Upper lobe of left lung (tissue), 6 donors: ENCODE data around the gene MT3. TPM values are rescaled to one million over a fixed set of nuclear protein-coding genes. Genes with fewer than 3 reads are reported as not detected.
A peak's percentile ranks its signal among the peaks of the same experiment; 100 is the strongest.

Source experiments
- ATAC-seq, 2 donors: fragments of 200-7000 bp; cut with Tn5 transposase; one replicate each; pipeline ENCODE4 v1.9.1; 2022; ENCODE audit warnings: mild to moderate bottlenecking in 2 of 2, moderate library complexity in 2 of 2; ENCODE audit not compliant: low FRiP score in 2 of 2
- DNase-seq, 2 donors: peaks; one replicate each; pipeline ENCODE4 v3.0.0-alpha.2; 2019 to 2020
- H3K27ac ChIP-seq, 4 donors: fragments of 200-600 bp; sonication (generic); one replicate each; pipeline ENCODE4 v1.5.1; 2016 to 2019
- H3K27me3 ChIP-seq, 4 donors: fragments of 200-600 bp; sonication (generic); one replicate each; pipeline ENCODE4 v1.5.1; 2017 to 2019
- H3K36me3 ChIP-seq, 4 donors: fragments of 200-600 bp; sonication (generic); one replicate each; pipeline ENCODE4 v1.5.1; 2016 to 2019
- H3K4me1 ChIP-seq, 4 donors: fragments of 200-600 bp; sonication (generic); one replicate each; pipeline ENCODE4 v1.5.1; 2018 to 2019
- H3K4me3 ChIP-seq, 4 donors: fragments of 200-600 bp; sonication (generic); one replicate each; pipeline ENCODE4 v1.5.1; 2017 to 2019; ENCODE audit warnings: mild to moderate bottlenecking in 2 of 4, moderate library complexity in 1 of 4
- H3K9me3 ChIP-seq, 4 donors: fragments of 200-600 bp; sonication (generic); one replicate each; pipeline ENCODE4 v1.5.1; 2018 to 2019
- EP300 ChIP-seq, 4 donors: sonication (generic); formaldehyde crosslinking; IDR thresholded peaks; one replicate each; pipeline ENCODE4 v1.5.1; 2017; ENCODE audit warnings: antibody characterized with exemption in 4 of 4, control low read depth in 2 of 4
- POLR2A ChIP-seq, 4 donors: fragments of 450-650 bp; IDR thresholded peaks; one replicate each; pipeline ENCODE4 v1.5.1; 2016 to 2017; ENCODE audit warnings: antibody characterized with exemption in 4 of 4, mild to moderate bottlenecking in 2 of 4
- POLR2AphosphoS5 ChIP-seq, 2 donors: sonication (generic); formaldehyde crosslinking; IDR thresholded peaks; one replicate each; pipeline ENCODE4 v1.5.1; 2017; ENCODE audit warnings: antibody characterized with exemption in 2 of 2
- WGBS, 2 donors: methylation state at CpG; one replicate each; pipeline ENCODE4 v1.1.5; 2017 to 2018; 5-methylcytosine and 5-hydroxymethylcytosine counted together
- total RNA-seq, 6 donors: library from RNA; depleted of rRNA in 4 of 6; stranded (reverse); fragments of >200 nt in 4 of 6; gene quantifications; one replicate each; pipeline versions ENCODE4 v1.1.0 to v1.2.1, GENCODE V29; 2016 to 2021
- TF ChIP-seq, protein P1 (sequence below), 6 experiments: fragments of 450-650 bp in 4 of 6; fragments of 200-600 bp in 2 of 6; sonication (generic) in 2 of 6; IDR thresholded peaks; one replicate each; pipeline ENCODE4 v1.5.1; 2016 to 2019; ENCODE audit warnings: antibody characterized with exemption in 6 of 6
- donor health status: DM: no; HTN: no; CAD: no; lungs with moderate emphysema.
- donor health status: DM: no; HTN: yes; CAD: no; lungs with severe emphysema.

MT3 gene
- total RNA-seq, 6 donors from 2014 or later = 1.4 to 1.5 TPM; not detected in 4

DNA sequence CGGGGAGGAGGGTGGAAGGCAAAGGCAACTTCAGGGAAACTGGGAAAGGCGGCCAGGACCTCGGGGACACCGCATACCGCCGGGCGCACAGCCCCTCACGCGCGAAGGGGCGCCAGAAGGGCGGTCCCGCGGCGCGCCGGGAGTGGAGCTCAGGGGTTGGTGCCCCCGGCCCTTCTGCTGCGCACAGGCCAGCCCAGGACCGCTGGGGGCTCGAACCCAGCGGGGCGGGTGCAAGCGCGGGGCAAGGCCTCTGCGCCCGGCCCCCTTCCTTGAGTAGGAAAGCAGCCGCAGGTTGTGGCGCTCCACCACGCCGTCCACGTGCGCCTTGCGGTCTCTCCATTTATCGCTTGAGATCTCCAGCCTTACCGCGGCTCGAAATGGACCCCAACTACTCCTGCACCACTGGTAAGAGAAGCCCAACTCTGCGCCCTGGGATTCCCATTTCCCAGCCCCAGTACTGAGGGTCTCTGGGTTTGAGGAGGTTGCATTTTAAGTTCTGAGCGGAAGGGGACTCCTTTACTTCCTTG, 46.2 kb downstream of the MT3 start:
- Histone ChIP-seq H3K27ac (no peak overlapping the region), H3K36me3 (no peaks in the 10 kb centered on the region), H3K9me3 (no peaks in the 10 kb centered on the region), H3K4me1 (peaks cover 16 to 50% (median 28%) of the 10 kb centered on the region in 4 donors), H3K4me3 (peak overlapping the region in 2 of 4 donors; percentile 13 to 56), H3K27me3 (peaks cover 0 to 18% (median 5%) of the 10 kb centered on the region in 4 donors)
- WGBS, 2 donors = 31 to 60% methylated on average over 19 to 21 of the region's 40 CpGs
- DNase-seq (peak in 1 of 2 donors; percentile 85), ATAC-seq (no peak)
- TF ChIP-seq, protein P1, sequence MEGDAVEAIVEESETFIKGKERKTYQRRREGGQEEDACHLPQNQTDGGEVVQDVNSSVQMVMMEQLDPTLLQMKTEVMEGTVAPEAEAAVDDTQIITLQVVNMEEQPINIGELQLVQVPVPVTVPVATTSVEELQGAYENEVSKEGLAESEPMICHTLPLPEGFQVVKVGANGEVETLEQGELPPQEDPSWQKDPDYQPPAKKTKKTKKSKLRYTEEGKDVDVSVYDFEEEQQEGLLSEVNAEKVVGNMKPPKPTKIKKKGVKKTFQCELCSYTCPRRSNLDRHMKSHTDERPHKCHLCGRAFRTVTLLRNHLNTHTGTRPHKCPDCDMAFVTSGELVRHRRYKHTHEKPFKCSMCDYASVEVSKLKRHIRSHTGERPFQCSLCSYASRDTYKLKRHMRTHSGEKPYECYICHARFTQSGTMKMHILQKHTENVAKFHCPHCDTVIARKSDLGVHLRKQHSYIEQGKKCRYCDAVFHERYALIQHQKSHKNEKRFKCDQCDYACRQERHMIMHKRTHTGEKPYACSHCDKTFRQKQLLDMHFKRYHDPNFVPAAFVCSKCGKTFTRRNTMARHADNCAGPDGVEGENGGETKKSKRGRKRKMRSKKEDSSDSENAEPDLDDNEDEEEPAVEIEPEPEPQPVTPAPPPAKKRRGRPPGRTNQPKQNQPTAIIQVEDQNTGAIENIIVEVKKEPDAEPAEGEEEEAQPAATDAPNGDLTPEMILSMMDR (IDR thresholded peaks at IDR 0.05) = no peak
- TF ChIP-seq EP300 (IDR thresholded peaks at IDR 0.05) = no peak
- TF ChIP-seq POLR2A (IDR thresholded peaks at IDR 0.05) = no peak
- no peak for TF ChIP-seq POLR2AphosphoS5 (IDR thresholded peaks at IDR 0.05)

DNA sequence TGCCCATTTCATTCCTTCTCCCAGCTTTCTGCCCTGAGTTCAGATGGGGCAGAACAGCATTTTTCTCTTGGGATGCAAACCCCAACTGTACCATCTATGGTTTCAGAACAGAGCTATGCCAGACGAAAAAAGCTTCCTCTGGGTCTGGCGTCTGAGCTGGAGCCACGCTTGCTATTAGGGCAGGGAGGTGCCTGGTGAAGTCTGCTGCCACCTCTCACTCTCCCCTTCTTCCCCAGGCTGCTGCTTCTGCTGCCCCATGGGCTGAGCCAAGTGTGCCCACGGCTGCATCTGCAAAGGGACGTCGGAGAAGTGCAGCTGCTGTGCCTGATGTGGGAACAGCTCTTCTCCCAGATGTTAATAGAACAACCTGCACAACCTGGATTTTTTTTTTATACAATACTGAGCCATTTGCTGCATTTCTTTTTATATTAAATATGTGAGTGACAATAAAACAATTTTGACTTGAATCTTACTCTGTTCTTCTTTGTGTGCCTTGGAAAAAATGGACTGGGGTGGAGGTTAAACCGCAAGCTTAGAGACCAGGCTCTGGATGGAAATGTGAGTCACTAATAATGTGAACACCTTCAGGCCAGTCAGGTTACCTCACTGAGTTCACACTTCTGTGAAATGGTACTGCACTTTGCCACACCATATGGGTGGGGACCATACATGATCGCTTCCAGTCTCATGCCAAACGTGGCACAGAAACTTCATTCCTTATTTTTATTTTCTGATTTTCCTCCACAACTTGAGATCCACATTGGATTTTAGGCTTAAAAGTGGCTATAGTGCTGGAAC, 47.5 kb downstream of the MT3 start:
- H3K4me3 ChIP-seq = no peak overlapping the region
- 56 to 64% methylated on average over 9 of the region's 9 CpGs for WGBS, 2 donors
- TF ChIP-seq, protein P1 (IDR thresholded peaks at IDR 0.05) = no peak
- TF ChIP-seq POLR2AphosphoS5 (IDR thresholded peaks at IDR 0.05) (no peak), POLR2A (IDR thresholded peaks at IDR 0.05) (no peak), EP300 (IDR thresholded peaks at IDR 0.05) (no peak)
- peaks cover 0 to 18% (median 5%) of the 10 kb centered on the region in 4 donors for H3K27me3 ChIP-seq
- no peak overlapping the region for H3K27ac ChIP-seq
- no peak for ATAC-seq
- DNase-seq = no peak
- H3K9me3 ChIP-seq = no peaks in the 10 kb centered on the region
- H3K4me1 ChIP-seq = peaks cover 16 to 44% (median 27%) of the 10 kb centered on the region in 4 donors
- H3K36me3 ChIP-seq = no peaks in the 10 kb centered on the region

DNA sequence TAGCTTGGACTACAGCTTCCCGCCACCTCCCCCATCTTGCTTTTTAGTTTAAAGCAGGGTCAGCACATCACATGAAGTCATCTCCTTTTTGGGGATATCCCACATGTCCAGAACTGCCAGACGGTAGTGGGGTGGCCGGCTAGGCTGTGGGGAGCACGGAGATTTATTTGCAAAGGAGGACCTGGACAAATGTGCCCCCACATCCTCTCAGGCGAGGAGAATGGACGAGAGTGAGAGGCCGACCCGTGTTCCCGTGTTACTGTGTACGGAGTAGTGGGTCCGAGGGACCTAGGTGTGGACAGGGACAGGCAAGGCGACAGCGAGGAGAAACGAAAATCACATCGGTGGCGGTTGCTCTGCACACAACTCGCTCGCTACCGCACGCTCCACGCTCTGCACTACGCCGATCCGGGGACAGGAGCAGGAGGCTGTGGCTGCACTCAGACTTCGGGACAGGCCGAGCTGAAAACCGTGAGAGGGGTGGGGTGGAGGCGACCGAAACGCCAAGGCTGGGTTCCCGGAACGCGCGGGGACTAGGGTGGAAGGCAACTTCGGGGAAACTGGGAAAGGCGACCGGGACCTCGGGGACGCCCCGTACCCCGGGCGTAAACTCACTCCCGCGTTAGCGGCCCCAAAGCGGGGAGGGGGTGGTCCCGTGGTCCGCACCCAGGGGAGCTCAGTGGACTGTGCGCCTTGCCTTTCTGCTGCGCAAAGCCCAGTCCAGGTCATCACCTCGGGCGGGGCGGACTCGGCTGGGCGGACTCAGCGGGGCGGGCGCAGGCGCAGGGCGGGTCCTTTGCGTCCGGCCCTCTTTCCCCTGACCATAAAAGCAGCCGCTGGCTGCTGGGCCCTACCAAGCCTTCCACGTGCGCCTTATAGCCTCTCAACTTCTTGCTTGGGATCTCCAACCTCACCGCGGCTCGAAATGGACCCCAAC, 48.8 kb downstream of the MT3 start, which contains the start of gene MT1A:
Gene MT1A (plus strand): TSS at position 853 of the 937 bp plus-strand sequence. CDS start 73 bp downstream, at position 926.
- Histone ChIP-seq H3K36me3 (no peaks in the 10 kb centered on the region), H3K9me3 (no peaks in the 10 kb centered on the region), H3K4me3 (peak within 1 kb of the TSS; percentile 25 to 55 (median 50)), H3K4me1 (peaks cover 22 to 37% (median 27%) of the 10 kb centered on the region in 4 donors), H3K27ac (peak within 1 kb of the TSS; percentile 36 to 80 (median 74)), H3K27me3 (peaks cover 0 to 18% (median 4%) of the 10 kb centered on the region in 4 donors)
- 10 to 14% methylated on average over 42 to 43 of the region's 68 CpGs for WGBS, 2 donors
- ATAC-seq (peak; percentile 82 to 87), DNase-seq (peak; percentile 80 to 94)
- peak; percentile 50 to 92 (median 74) for TF ChIP-seq EP300 (IDR thresholded peaks at IDR 0.05)
- TF ChIP-seq POLR2A (IDR thresholded peaks at IDR 0.05) = peak in 3 of 4 donors; percentile 36 to 70 (median 45)
- TF ChIP-seq POLR2AphosphoS5 (IDR thresholded peaks at IDR 0.05) = peak; percentile 81 to 82
- TF ChIP-seq, protein P1 (IDR thresholded peaks at IDR 0.05) = peak in 1 of 6 experiments; percentile 6

DNA sequence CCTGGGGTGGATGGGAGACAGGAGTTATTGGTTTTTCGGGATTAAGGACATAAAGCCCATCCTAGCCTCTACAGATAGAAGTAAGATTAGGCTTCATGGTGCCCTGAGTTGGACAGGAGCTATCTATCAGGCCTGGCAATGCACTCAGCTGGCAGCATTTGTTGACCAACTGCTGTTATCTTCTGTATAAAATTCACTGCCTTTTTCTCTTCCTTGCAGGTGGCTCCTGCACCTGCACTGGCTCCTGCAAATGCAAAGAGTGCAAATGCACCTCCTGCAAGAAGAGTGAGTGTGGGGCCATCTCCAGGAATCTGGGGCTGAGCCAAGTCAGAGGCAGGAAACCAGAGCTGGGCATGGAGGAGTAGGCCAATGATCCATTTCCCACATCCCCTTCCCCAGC, 49.7 kb downstream of the MT3 start:
- H3K27ac ChIP-seq = peak overlapping the region in 2 of 4 donors; percentile 36 to 80
- no peak for ATAC-seq

More for the DNA sequence above, 49.7 kb downstream of the MT3 start:
- no peaks in the 10 kb centered on the region for H3K9me3 ChIP-seq
- no peaks in the 10 kb centered on the region for H3K36me3 ChIP-seq
- H3K4me3 ChIP-seq = peak overlapping the region in 1 of 4 donors; percentile 55
- 50 to 57% methylated on average over 1 of the region's 1 CpG for WGBS, 2 donors
- H3K4me1 ChIP-seq = peaks cover 31 to 43% (median 37%) of the 10 kb centered on the region in 4 donors
- H3K27me3 ChIP-seq = peaks cover 0 to 18% (median 4%) of the 10 kb centered on the region in 4 donors
- DNase-seq = no peak
- TF ChIP-seq EP300 (IDR thresholded peaks at IDR 0.05) (no peak), POLR2A (IDR thresholded peaks at IDR 0.05) (no peak), POLR2AphosphoS5 (IDR thresholded peaks at IDR 0.05) (no peak)
- TF ChIP-seq, protein P1 (IDR thresholded peaks at IDR 0.05) = no peak
